ENCODE results near the gene FBXW7.

The FBXW7 gene

DNA sequence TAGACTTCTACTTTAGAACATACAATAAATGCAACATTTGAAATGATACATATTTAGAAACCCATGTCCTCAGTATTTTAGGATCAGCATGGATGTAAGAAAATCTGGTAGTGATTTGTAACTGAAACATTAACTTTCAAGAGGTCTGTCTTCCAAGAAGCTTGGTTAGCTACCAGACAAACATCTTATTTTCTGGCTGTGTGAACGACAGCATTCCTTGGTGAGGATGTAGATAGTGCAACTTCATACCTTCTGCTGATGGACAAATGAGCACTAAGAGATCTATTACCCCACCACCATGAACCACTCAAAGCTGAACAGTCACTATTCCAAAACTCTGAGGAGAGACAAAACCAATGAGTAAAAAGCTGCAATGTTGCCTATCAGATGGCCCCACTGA is 212.7 kb downstream of the FBXW7 start:
- H3K4me2 ChIP-seq (ENCODE audit: low read length, poor library complexity, severe bottlenecking), result no peak overlapping the region
- H3K27ac ChIP-seq (ENCODE audit: low read length, poor library complexity, severe bottlenecking), result no peak overlapping the region
- H3K27me3 ChIP-seq (ENCODE audit: control insufficient read depth in 1 of 2, insufficient read depth in 1 of 2, low read length in 2 of 2), result no peaks in the 10 kb centered on the region
- no peak overlapping the region for H2BK5ac ChIP-seq (ENCODE audit: low read depth, low read length, poor library complexity, severe bottlenecking)
- no peak overlapping the region for H3K4me3 ChIP-seq (ENCODE audit: insufficient read depth in 1 of 2, low read depth in 1 of 2, low read length in 2 of 2)
- no peaks in the 10 kb centered on the region for H3K4me1 ChIP-seq (ENCODE audit: control insufficient read depth, insufficient read depth, low read depth, low read length)
- DNase-seq, result no peak
- peaks cover 3% of the 10 kb centered on the region for H3K79me1 ChIP-seq (replicated peaks; ENCODE audit: low read length, poor library complexity, severe bottlenecking)
- no peak overlapping the region for H3K23ac ChIP-seq (ENCODE audit: low read length in 2 of 2)
- no peak overlapping the region for H4K8ac ChIP-seq (ENCODE audit: low read length)
- H2AK5ac ChIP-seq (ENCODE audit: low read length, severe bottlenecking), result no peak overlapping the region
- H3K9me3 ChIP-seq (ENCODE audit: control insufficient read depth, low read length), result no peaks in the 10 kb centered on the region
- no peak overlapping the region for H2BK120ac ChIP-seq (ENCODE audit: low read depth, low read length)
- no peak overlapping the region for H2BK15ac ChIP-seq (ENCODE audit: low read depth, poor library complexity, severe bottlenecking)
- H4K91ac ChIP-seq (ENCODE audit: low read length), result no peak overlapping the region
- no peak overlapping the region for H3K4ac ChIP-seq (ENCODE audit: low read depth in 1 of 2, low read length in 2 of 2)
- H2BK12ac ChIP-seq (ENCODE audit: low read length in 2 of 2), result no peak overlapping the region
- no peak overlapping the region for H3K9ac ChIP-seq (ENCODE audit: low read length)
- no peak overlapping the region for H3K14ac ChIP-seq (ENCODE audit: low read length in 2 of 2)
- no peak overlapping the region for H3K18ac ChIP-seq (ENCODE audit: low read depth in 1 of 2, low read length in 2 of 2)
- peaks cover 3 to 87% of the 10 kb centered on the region in 2 experiments for H3K36me3 ChIP-seq (ENCODE audit: control insufficient read depth in 1 of 2, insufficient read depth in 2 of 2, low read depth in 1 of 2, low read length in 2 of 2)
- 86% methylated on average over 1 of the region's 1 CpG for WGBS
- H2AFZ ChIP-seq (ENCODE audit: low read depth, low read length), result no peak overlapping the region

DNA sequence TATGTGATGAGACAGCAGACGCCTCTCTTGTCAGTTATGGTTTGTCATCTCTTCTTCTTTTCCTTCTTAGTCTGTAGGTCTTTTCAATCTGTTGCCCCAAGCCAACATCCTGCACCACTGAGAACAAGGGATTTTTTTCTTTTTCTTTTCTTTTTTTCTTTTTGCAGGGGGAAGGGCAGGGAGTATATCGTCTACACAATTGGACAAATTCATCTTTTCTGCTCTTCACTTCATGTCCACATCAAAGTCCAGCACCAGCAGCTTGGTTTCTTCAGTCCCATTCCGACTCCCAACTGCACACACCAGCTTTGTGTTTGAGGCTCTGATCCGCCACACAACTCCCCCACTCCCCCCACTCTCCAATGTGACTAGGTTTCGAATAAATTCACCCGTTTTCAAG is 213.2 kb downstream of the FBXW7 start:
- H3K9ac ChIP-seq (ENCODE audit: low read length), result no peak overlapping the region
- H3K4ac ChIP-seq (ENCODE audit: low read depth in 1 of 2, low read length in 2 of 2), result no peak overlapping the region
- no peak for DNase-seq
- H3K36me3 ChIP-seq (ENCODE audit: control insufficient read depth in 1 of 2, insufficient read depth in 2 of 2, low read depth in 1 of 2, low read length in 2 of 2), result peaks cover 3 to 81% of the 10 kb centered on the region in 2 experiments
- no peak overlapping the region for H2BK15ac ChIP-seq (ENCODE audit: low read depth, poor library complexity, severe bottlenecking)
- no peak overlapping the region for H3K4me3 ChIP-seq (ENCODE audit: insufficient read depth in 1 of 2, low read depth in 1 of 2, low read length in 2 of 2)
- H3K79me1 ChIP-seq (replicated peaks; ENCODE audit: low read length, poor library complexity, severe bottlenecking), result peaks cover 3% of the 10 kb centered on the region
- WGBS, result 98% methylated on average over 5 of the region's 6 CpGs
- no peaks in the 10 kb centered on the region for H3K9me3 ChIP-seq (ENCODE audit: control insufficient read depth, low read length)
- H2BK12ac ChIP-seq (ENCODE audit: low read length in 2 of 2), result no peak overlapping the region
- H3K23ac ChIP-seq (ENCODE audit: low read length in 2 of 2), result no peak overlapping the region
- H4K8ac ChIP-seq (ENCODE audit: low read length), result no peak overlapping the region
- H2BK5ac ChIP-seq (ENCODE audit: low read depth, low read length, poor library complexity, severe bottlenecking), result no peak overlapping the region
- no peak overlapping the region for H3K4me2 ChIP-seq (ENCODE audit: low read length, poor library complexity, severe bottlenecking)
- no peak overlapping the region for H3K18ac ChIP-seq (ENCODE audit: low read depth in 1 of 2, low read length in 2 of 2)
- H3K14ac ChIP-seq (ENCODE audit: low read length in 2 of 2), result no peak overlapping the region
- H3K27ac ChIP-seq (ENCODE audit: low read length, poor library complexity, severe bottlenecking), result no peak overlapping the region
- H2BK120ac ChIP-seq (ENCODE audit: low read depth, low read length), result no peak overlapping the region
- no peak overlapping the region for H2AFZ ChIP-seq (ENCODE audit: low read depth, low read length)
- H4K91ac ChIP-seq (ENCODE audit: low read length), result no peak overlapping the region
- H2AK5ac ChIP-seq (ENCODE audit: low read length, severe bottlenecking), result no peak overlapping the region
- H3K4me1 ChIP-seq (ENCODE audit: control insufficient read depth, insufficient read depth, low read depth, low read length), result no peaks in the 10 kb centered on the region
- no peaks in the 10 kb centered on the region for H3K27me3 ChIP-seq (ENCODE audit: control insufficient read depth in 1 of 2, insufficient read depth in 1 of 2, low read length in 2 of 2)

DNA sequence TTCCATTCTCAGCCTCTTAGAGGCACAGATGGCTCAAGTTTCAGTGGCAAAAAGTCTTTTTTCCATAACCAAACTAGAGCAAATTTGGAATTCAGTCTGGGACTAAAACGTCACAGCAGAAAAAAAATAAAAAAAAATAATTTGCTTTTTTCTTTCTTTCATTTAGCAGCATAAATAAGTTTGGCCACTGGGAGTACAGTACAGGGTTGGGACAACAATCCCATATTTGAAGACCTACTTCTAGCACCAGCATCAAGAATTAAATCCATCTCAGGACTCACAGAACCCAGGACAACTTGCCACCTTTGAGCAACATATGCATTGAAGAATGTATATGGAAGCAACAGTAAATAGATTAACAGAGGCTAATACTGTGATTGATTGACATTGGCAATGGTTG is 214.0 kb downstream of the FBXW7 start:
- H3K4me2 ChIP-seq (ENCODE audit: low read length, poor library complexity, severe bottlenecking), result no peak overlapping the region
- no peak overlapping the region for H2AK5ac ChIP-seq (ENCODE audit: low read length, severe bottlenecking)
- H3K79me1 ChIP-seq (replicated peaks; ENCODE audit: low read length, poor library complexity, severe bottlenecking), result peaks cover 3% of the 10 kb centered on the region
- no peaks in the 10 kb centered on the region for H3K27me3 ChIP-seq (ENCODE audit: control insufficient read depth in 1 of 2, insufficient read depth in 1 of 2, low read length in 2 of 2)
- H2BK12ac ChIP-seq (ENCODE audit: low read length in 2 of 2), result no peak overlapping the region
- H2BK120ac ChIP-seq (ENCODE audit: low read depth, low read length), result no peak overlapping the region
- no CpG with 5 or more reads among the region's 1 CpG for WGBS
- no peak overlapping the region for H3K14ac ChIP-seq (ENCODE audit: low read length in 2 of 2)
- H3K4me1 ChIP-seq (ENCODE audit: control insufficient read depth, insufficient read depth, low read depth, low read length), result no peaks in the 10 kb centered on the region
- H4K91ac ChIP-seq (ENCODE audit: low read length), result no peak overlapping the region
- no peak overlapping the region for H3K4me3 ChIP-seq (ENCODE audit: insufficient read depth in 1 of 2, low read depth in 1 of 2, low read length in 2 of 2)
- H3K36me3 ChIP-seq (ENCODE audit: control insufficient read depth in 1 of 2, insufficient read depth in 2 of 2, low read depth in 1 of 2, low read length in 2 of 2), result peaks cover 3 to 74% of the 10 kb centered on the region in 2 experiments
- DNase-seq, result no peak
- H3K9ac ChIP-seq (ENCODE audit: low read length), result no peak overlapping the region
- no peak overlapping the region for H2AFZ ChIP-seq (ENCODE audit: low read depth, low read length)
- H3K23ac ChIP-seq (ENCODE audit: low read length in 2 of 2), result no peak overlapping the region
- no peak overlapping the region for H3K18ac ChIP-seq (ENCODE audit: low read depth in 1 of 2, low read length in 2 of 2)
- no peak overlapping the region for H3K4ac ChIP-seq (ENCODE audit: low read depth in 1 of 2, low read length in 2 of 2)
- no peak overlapping the region for H2BK15ac ChIP-seq (ENCODE audit: low read depth, poor library complexity, severe bottlenecking)
- no peaks in the 10 kb centered on the region for H3K9me3 ChIP-seq (ENCODE audit: control insufficient read depth, low read length)
- H3K27ac ChIP-seq (ENCODE audit: low read length, poor library complexity, severe bottlenecking), result no peak overlapping the region
- no peak overlapping the region for H4K8ac ChIP-seq (ENCODE audit: low read length)
- no peak overlapping the region for H2BK5ac ChIP-seq (ENCODE audit: low read depth, low read length, poor library complexity, severe bottlenecking)

DNA sequence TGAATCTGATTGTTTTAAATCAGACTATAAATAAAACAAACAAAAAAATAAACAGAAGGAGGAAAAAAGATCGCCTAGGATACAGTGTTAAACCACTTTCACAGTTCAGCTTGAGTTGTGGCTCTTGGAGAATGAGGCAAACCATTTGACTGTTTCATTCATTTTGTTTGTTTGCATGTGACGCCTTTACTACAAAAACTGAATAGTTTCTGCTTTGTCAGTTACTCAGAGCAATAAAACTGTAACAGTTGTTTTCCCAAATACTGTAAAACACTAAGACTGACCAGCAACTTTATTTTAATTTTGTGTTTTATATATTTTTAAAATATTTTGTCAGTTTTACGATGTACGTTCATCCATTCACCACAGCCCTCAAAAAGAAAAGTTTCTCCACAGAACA is 214.5 kb downstream of the FBXW7 start:
- Histone ChIP-seq H3K9ac (ENCODE audit: low read length) (no peak overlapping the region), H3K4me1 (ENCODE audit: control insufficient read depth, insufficient read depth, low read depth, low read length) (no peaks in the 10 kb centered on the region), H2AK5ac (ENCODE audit: low read length, severe bottlenecking) (no peak overlapping the region), H3K4me3 (ENCODE audit: insufficient read depth in 1 of 2, low read depth in 1 of 2, low read length in 2 of 2) (no peak overlapping the region), H3K27me3 (ENCODE audit: control insufficient read depth in 1 of 2, insufficient read depth in 1 of 2, low read length in 2 of 2) (no peaks in the 10 kb centered on the region), H2AFZ (ENCODE audit: low read depth, low read length) (no peak overlapping the region), H3K27ac (ENCODE audit: low read length, poor library complexity, severe bottlenecking) (no peak overlapping the region), H2BK12ac (ENCODE audit: low read length in 2 of 2) (no peak overlapping the region), H3K9me3 (ENCODE audit: control insufficient read depth, low read length) (no peaks in the 10 kb centered on the region), H3K36me3 (ENCODE audit: control insufficient read depth in 1 of 2, insufficient read depth in 2 of 2, low read depth in 1 of 2, low read length in 2 of 2) (peaks cover 3 to 69% of the 10 kb centered on the region in 2 experiments), H3K23ac (ENCODE audit: low read length in 2 of 2) (no peak overlapping the region), H3K79me1 (replicated peaks; ENCODE audit: low read length, poor library complexity, severe bottlenecking) (peaks cover 3% of the 10 kb centered on the region), H3K4me2 (ENCODE audit: low read length, poor library complexity, severe bottlenecking) (no peak overlapping the region), H4K91ac (ENCODE audit: low read length) (no peak overlapping the region), H2BK15ac (ENCODE audit: low read depth, poor library complexity, severe bottlenecking) (no peak overlapping the region), H3K18ac (ENCODE audit: low read depth in 1 of 2, low read length in 2 of 2) (no peak overlapping the region), H2BK120ac (ENCODE audit: low read depth, low read length) (no peak overlapping the region), H3K4ac (ENCODE audit: low read depth in 1 of 2, low read length in 2 of 2) (no peak overlapping the region), H2BK5ac (ENCODE audit: low read depth, low read length, poor library complexity, severe bottlenecking) (no peak overlapping the region), H4K8ac (ENCODE audit: low read length) (no peak overlapping the region), H3K14ac (ENCODE audit: low read length in 2 of 2) (no peak overlapping the region)
- WGBS, result 100% methylated on average over 1 of the region's 4 CpGs
- no peak for DNase-seq
